GM12891 (cell line): ENCODE measurements around the gene MAN2B1.

Experiments used
- DNase-seq: peaks from one replicate; pipeline ENCODE4 v3.0.0; 2011; ENCODE audit warnings: low spot score; ENCODE audit not compliant: insufficient read length
- FAIRE-seq: peaks from 2 replicates; lab custom pipeline; 2011; peaks lifted over from hg19 to GRCh38; lab: Jason Lieb, UNC
- PAX5 ChIP-seq: IDR thresholded peaks from 2 replicates; pipeline ENCODE4 v1.6.1; 2011; ENCODE audit warnings: low read length, moderate library complexity, mild to moderate bottlenecking; ENCODE audit not compliant: insufficient read depth, severe bottlenecking
- POLR2A ChIP-seq: IDR thresholded peaks from 2 replicates; pipeline ENCODE4 v1.6.1; 2011; ENCODE audit warnings: low read depth, low read length, control low read depth
- POLR2AphosphoS5 ChIP-seq: IDR thresholded peaks from 2 replicates; pipeline ENCODE4 v1.6.1; 2011; ENCODE audit warnings: low read depth, low read length, control low read depth
- POU2F2 ChIP-seq: IDR thresholded peaks from 2 replicates; pipeline ENCODE4 v1.6.1; 2011; ENCODE audit warnings: low read depth, mild to moderate bottlenecking, control low read depth, low read length, moderate library complexity
- SPI1 ChIP-seq: IDR thresholded peaks from 2 replicates; pipeline ENCODE4 v1.6.1; 2011; ENCODE audit warnings: low read depth, low read length, control low read depth
- TAF1 ChIP-seq: IDR thresholded peaks from 2 replicates; pipeline ENCODE4 v1.6.1; 2011; ENCODE audit warnings: low read depth, low read length, control low read depth

MAN2B1 gene

GRCh38 chr19:12676384-12676792, 9.8 kb upstream of the MAN2B1 start:
- TF ChIP-seq POU2F2 (peak; percentile 35; the same call in 1 of the 2 replicates), SPI1 (0 out of 2 replicates have a peak, but pooled peaks have one; percentile 15), TAF1 (no peak), POLR2AphosphoS5 (peak; percentile 57; the same call in 1 of the 2 replicates)
- DNase-seq, result peak; percentile 79
- FAIRE-seq, result peak; percentile 88

GRCh38 chr19:12675940-12676339, 9.4 kb upstream of the MAN2B1 start:
- FAIRE-seq (no peak), DNase-seq (no peak)
- TF ChIP-seq POLR2A (0 out of 2 replicates have a peak, but pooled peaks have one; percentile 24), TAF1 (no peak)

- TF ChIP-seq SPI1 (no peak), PAX5 (no peak), POU2F2 (no peak), POLR2AphosphoS5 (no peak; the same call in 1 of the 2 replicates), TAF1 (no peak), POLR2A (no peak)
- FAIRE-seq, result no peak
Measured at GRCh38 chr19:12675399-12675798, 8.9 kb upstream of the MAN2B1 start.

GRCh38 chr19:12672744-12673143, 6.2 kb upstream of the MAN2B1 start:
- DNase-seq (no peak), FAIRE-seq (no peak)
- TF ChIP-seq POU2F2 (no peak), POLR2A (peak; percentile 23; the same call in 1 of the 2 replicates), POLR2AphosphoS5 (0 out of 2 replicates have a peak, but pooled peaks have one; percentile 18), TAF1 (no peak), SPI1 (no peak)

More at GRCh38 chr19:12675399-12675798, 8.9 kb upstream of the MAN2B1 start:
- no peak for DNase-seq

- FAIRE-seq (no peak), DNase-seq (no peak)
- TF ChIP-seq POU2F2 (peak; percentile 9; the same call in 1 of the 2 replicates), PAX5 (no peak), POLR2A (no peak), TAF1 (no peak), SPI1 (no peak)
Measured at GRCh38 chr19:12670159-12670928, 3.8 kb upstream of the MAN2B1 start.

GRCh38 chr19:12669270-12670158, 3.0 kb upstream of the MAN2B1 start:
- no peak for DNase-seq
- peak; percentile 96 for FAIRE-seq
- TF ChIP-seq TAF1, result peak; percentile 64; the same call in 1 of the 2 replicates
- TF ChIP-seq POLR2AphosphoS5, result peak; percentile 75; the same call in 1 of the 2 replicates
- TF ChIP-seq POU2F2, result peak; percentile 70
- peak; percentile 83 for TF ChIP-seq POLR2A
- TF ChIP-seq PAX5, result no peak
- peak; percentile 17; the same call in 1 of the 2 replicates for TF ChIP-seq SPI1

- TF ChIP-seq TAF1 (no peak), PAX5 (no peak), POU2F2 (no peak), POLR2AphosphoS5 (no peak), SPI1 (no peak), POLR2A (no peak)
- FAIRE-seq (peak; percentile 50), DNase-seq (no peak)
Measured at GRCh38 chr19:12668932-12669269, 2.4 kb upstream of the MAN2B1 start.

GRCh38 chr19:12668346-12668745, 1.8 kb upstream of the MAN2B1 start:
- no peak for DNase-seq
- TF ChIP-seq PAX5 (no peak), POU2F2 (no peak), POLR2AphosphoS5 (no peak), SPI1 (no peak), TAF1 (no peak), POLR2A (no peak)
- no peak for FAIRE-seq

- DNase-seq, result no peak
- no peak for TF ChIP-seq POU2F2
- no peak for TF ChIP-seq TAF1
- TF ChIP-seq PAX5, result no peak
- TF ChIP-seq POLR2AphosphoS5, result no peak
- no peak for TF ChIP-seq POLR2A
- no peak for TF ChIP-seq SPI1
- no peak for FAIRE-seq
Measured at GRCh38 chr19:12667731-12668302, 1.3 kb upstream of the MAN2B1 start.
